BLaER1 treated with 17β-estradiol and CSF1 and Interleukin-3, amounts not matched to agents 10 nM and 100 nM (cell line): Measurements from ENCODE around the gene FERMT1.
"Not testable (repeated sequence)": the region's sequence is repeated elsewhere in the genome, so short reads cannot be mapped to it uniquely, and the experiment has no call there.

ENCODE experiments used
- H3K27ac ChIP-seq, 11 experiments: shearing (Covaris generic); formaldehyde crosslinking; 2 replicates each; pipeline ENCODE4 v1.8.1; 2022
- H3K27me3 ChIP-seq, 11 experiments: shearing (Covaris generic); formaldehyde crosslinking; 2 replicates each; pipeline ENCODE4 v1.8.1; 2022
- H3K36me3 ChIP-seq, 11 experiments: shearing (Covaris generic); formaldehyde crosslinking; 2 replicates each; pipeline ENCODE4 v1.8.1; 2022
- H3K4me1 ChIP-seq, 10 experiments: shearing (Covaris generic); formaldehyde crosslinking; 2 replicates each; pipeline ENCODE4 v1.8.1; 2022
- H3K4me2 ChIP-seq, 11 experiments: shearing (Covaris generic); formaldehyde crosslinking; 2 replicates each; pipeline ENCODE4 v1.8.1; 2022
- H3K4me3 ChIP-seq, 10 experiments: shearing (Covaris generic); formaldehyde crosslinking; 2 replicates each; pipeline ENCODE4 v1.8.1; 2022
- H3K9ac ChIP-seq, 11 experiments: shearing (Covaris generic); formaldehyde crosslinking; 2 replicates each; pipeline ENCODE4 v1.8.1; 2022
- H3K9me3 ChIP-seq, 11 experiments: shearing (Covaris generic); formaldehyde crosslinking; replicated peaks in 1 of 11; 2 replicates each; pipeline ENCODE4 v1.8.1; 2022
- H4K20me1 ChIP-seq, 11 experiments: shearing (Covaris generic); formaldehyde crosslinking; 2 replicates each; pipeline ENCODE4 v1.8.1; 2022
- Cebpa-rat ChIP-seq, 11 experiments: shearing (Covaris generic); IDR thresholded peaks; 2 replicates each; pipeline ENCODE4 v1.8.1; 2022

Gene FERMT1

GRCh38 chr20:6034134-6034969 lies 88.5 kb downstream of the FERMT1 start:
- peaks cover 14 to 34% (median 20%) of the 10 kb centered on the region in 10 experiments for H3K4me1 ChIP-seq
- peaks cover 83 to 100% (median 95%) of the 10 kb centered on the region in 11 experiments for H3K36me3 ChIP-seq
- H4K20me1 ChIP-seq: peaks cover 0 to 67% (median 50%) of the 10 kb centered on the region in 11 experiments; a peak in 20 of 22 replicates
- no peak for TF ChIP-seq Cebpa-rat (IDR thresholded peaks at IDR 0.05)
- H3K9me3 ChIP-seq: no peaks in the 10 kb centered on the region
- no peak overlapping the region for H3K9ac ChIP-seq
- no peaks in the 10 kb centered on the region; a peak in 1 of 22 replicates for H3K27me3 ChIP-seq
- peak overlapping the region in 5 of 11 experiments; percentile 2 to 37 (median 10); a peak in 3 of 22 replicates for H3K27ac ChIP-seq
- peak overlapping the region in 10 of 11 experiments; percentile 11 to 78 (median 32); a peak in 19 of 22 replicates for H3K4me2 ChIP-seq
- H3K4me3 ChIP-seq: no peak overlapping the region

GRCh38 chr20:6032907-6033306 lies 89.9 kb downstream of the FERMT1 start:
- not testable (repeated sequence) for H3K27me3 ChIP-seq, H3K9me3 ChIP-seq, H3K27ac ChIP-seq, H3K4me3 ChIP-seq, H3K9ac ChIP-seq
- Histone ChIP-seq H3K4me2 (peak overlapping the region in 5 of 11 experiments; percentile 29 to 78 (median 58); a peak in 5 of 22 replicates), H3K4me1 (peaks cover 14 to 34% (median 25%) of the 10 kb centered on the region in 10 experiments), H3K36me3 (peaks cover 77 to 100% (median 92%) of the 10 kb centered on the region in 11 experiments), H4K20me1 (peaks cover 0 to 67% (median 52%) of the 10 kb centered on the region in 11 experiments; a peak in 20 of 22 replicates)

GRCh38 chr20:6030453-6031080 lies 92.3 kb downstream of the FERMT1 start:
- Histone ChIP-seq H3K27ac (no peak overlapping the region), H3K9ac (no peak overlapping the region), H3K4me3 (no peak overlapping the region), H3K9me3 (peaks cover 0 to 4% (median 2%) of the 10 kb centered on the region in 11 experiments; a peak in 17 of 22 replicates), H3K27me3 (no peaks in the 10 kb centered on the region; a peak in 1 of 22 replicates), H3K4me2 (no peak overlapping the region), H3K4me1 (peaks cover 14 to 36% (median 25%) of the 10 kb centered on the region in 10 experiments), H3K36me3 (peaks cover 76 to 99% (median 91%) of the 10 kb centered on the region in 11 experiments), H4K20me1 (peaks cover 0 to 79% (median 53%) of the 10 kb centered on the region in 11 experiments; a peak in 20 of 22 replicates)
- no peak for TF ChIP-seq Cebpa-rat (IDR thresholded peaks at IDR 0.05)

GRCh38 chr20:6029538-6029937 lies 93.3 kb downstream of the FERMT1 start:
- Histone ChIP-seq H3K4me1 (peaks cover 12 to 32% (median 21%) of the 10 kb centered on the region in 10 experiments), H3K27me3 (no peaks in the 10 kb centered on the region; a peak in 1 of 22 replicates), H3K4me3 (no peak overlapping the region), H4K20me1 (peaks cover 0 to 75% (median 52%) of the 10 kb centered on the region in 11 experiments; a peak in 20 of 22 replicates), H3K4me2 (no peak overlapping the region), H3K27ac (no peak overlapping the region), H3K9me3 (peaks cover 10 to 15% (median 12%) of the 10 kb centered on the region in 11 experiments), H3K9ac (no peak overlapping the region), H3K36me3 (peaks cover 76 to 99% (median 91%) of the 10 kb centered on the region in 11 experiments)
- TF ChIP-seq Cebpa-rat (IDR thresholded peaks at IDR 0.05): no peak

- peaks cover 4 to 26% (median 14%) of the 10 kb centered on the region in 10 experiments for H3K4me1 ChIP-seq
- peaks cover 76 to 99% (median 91%) of the 10 kb centered on the region in 11 experiments for H3K36me3 ChIP-seq
- no peaks in the 10 kb centered on the region; a peak in 1 of 22 replicates for H3K27me3 ChIP-seq
- H3K9me3 ChIP-seq: peaks cover 17 to 22% (median 20%) of the 10 kb centered on the region in 11 experiments
- no peak for TF ChIP-seq Cebpa-rat (IDR thresholded peaks at IDR 0.05)
- H3K4me3 ChIP-seq: no peak overlapping the region
- H3K4me2 ChIP-seq: no peak overlapping the region; a peak in 2 of 22 replicates
- H3K9ac ChIP-seq: no peak overlapping the region
- H3K27ac ChIP-seq: no peak overlapping the region; a peak in 2 of 22 replicates
- peaks cover 0 to 67% (median 46%) of the 10 kb centered on the region in 11 experiments; a peak in 20 of 22 replicates for H4K20me1 ChIP-seq
These were observed 94.0 kb downstream of the FERMT1 start for GRCh38 chr20:6028818-6029217.

- peaks cover 0 to 6% (median 3%) of the 10 kb centered on the region in 10 experiments; a peak in 9 of 20 replicates for H3K4me1 ChIP-seq
- H3K36me3 ChIP-seq: peaks cover 72 to 99% (median 93%) of the 10 kb centered on the region in 11 experiments
- H3K4me2 ChIP-seq: no peak overlapping the region
- H3K27me3 ChIP-seq: no peaks in the 10 kb centered on the region; a peak in 1 of 22 replicates
- H3K27ac ChIP-seq: no peak overlapping the region
- H3K4me3 ChIP-seq: no peak overlapping the region
- H4K20me1 ChIP-seq: peaks cover 0 to 45% (median 39%) of the 10 kb centered on the region in 11 experiments; a peak in 19 of 22 replicates
- no peak for TF ChIP-seq Cebpa-rat (IDR thresholded peaks at IDR 0.05)
- H3K9ac ChIP-seq: no peak overlapping the region
- peaks cover 24 to 47% (median 42%) of the 10 kb centered on the region in 11 experiments for H3K9me3 ChIP-seq
These were observed 96.8 kb downstream of the FERMT1 start for GRCh38 chr20:6026051-6026450.
